A549 (cell line): ENCODE data around the gene DOLPP1.

Source experiments
- FOXS1 ChIP-seq: fragments of 250-450 bp; sonication (Bioruptor Pico); IDR thresholded peaks from 2 replicates; pipeline ENCODE4 v1.5.0; 2020; ENCODE audit warnings: mild to moderate bottlenecking, moderate library complexity
- MAZ ChIP-seq: fragments of 150-350 bp; IDR thresholded peaks from 2 replicates; pipeline ENCODE4 v1.6.1; 2014; ENCODE audit warnings: antibody characterized with exemption, low read depth, low read length, borderline replicate concordance
- ZFP36 ChIP-seq: fragments of 450-650 bp; IDR thresholded peaks from 2 replicates; pipeline ENCODE4 v1.6.1; 2014; ENCODE audit warnings: borderline replicate concordance; ENCODE audit not compliant: partially characterized antibody
- TF ChIP-seq, protein P1 (sequence below): fragments of >200 bp; sonication (Bioruptor Twin); formaldehyde crosslinking; IDR thresholded peaks from 3 replicates; pipeline ENCODE4 v1.5.1; 2016

- TF ChIP-seq MAZ (no peak), FOXS1 (CRISPR knock-in tag) (no peak), ZFP36 (no peak)
- TF ChIP-seq, protein P1, sequence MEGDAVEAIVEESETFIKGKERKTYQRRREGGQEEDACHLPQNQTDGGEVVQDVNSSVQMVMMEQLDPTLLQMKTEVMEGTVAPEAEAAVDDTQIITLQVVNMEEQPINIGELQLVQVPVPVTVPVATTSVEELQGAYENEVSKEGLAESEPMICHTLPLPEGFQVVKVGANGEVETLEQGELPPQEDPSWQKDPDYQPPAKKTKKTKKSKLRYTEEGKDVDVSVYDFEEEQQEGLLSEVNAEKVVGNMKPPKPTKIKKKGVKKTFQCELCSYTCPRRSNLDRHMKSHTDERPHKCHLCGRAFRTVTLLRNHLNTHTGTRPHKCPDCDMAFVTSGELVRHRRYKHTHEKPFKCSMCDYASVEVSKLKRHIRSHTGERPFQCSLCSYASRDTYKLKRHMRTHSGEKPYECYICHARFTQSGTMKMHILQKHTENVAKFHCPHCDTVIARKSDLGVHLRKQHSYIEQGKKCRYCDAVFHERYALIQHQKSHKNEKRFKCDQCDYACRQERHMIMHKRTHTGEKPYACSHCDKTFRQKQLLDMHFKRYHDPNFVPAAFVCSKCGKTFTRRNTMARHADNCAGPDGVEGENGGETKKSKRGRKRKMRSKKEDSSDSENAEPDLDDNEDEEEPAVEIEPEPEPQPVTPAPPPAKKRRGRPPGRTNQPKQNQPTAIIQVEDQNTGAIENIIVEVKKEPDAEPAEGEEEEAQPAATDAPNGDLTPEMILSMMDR: no peak
These were observed 20.4 kb downstream of the DOLPP1 start for GRCh38 chr9:129101279-129101678.
